A549 (cell line): ENCODE results near the gene EIF5A2. TPM values are rescaled to one million over a fixed set of nuclear protein-coding genes. Genes with fewer than 3 reads are reported as not detected.

Experiments used
- BCL3 ChIP-seq: fragments of >200 bp; sonication (Bioruptor Twin); formaldehyde crosslinking; IDR thresholded peaks from 3 replicates; pipeline ENCODE4 v1.6.1; 2016
- CBX2 ChIP-seq: fragments of 200-600 bp; sonication (generic); IDR thresholded peaks from 2 replicates; pipeline ENCODE4 v1.6.1; 2016; ENCODE audit warnings: low read depth, mild to moderate bottlenecking, borderline replicate concordance
- CBX8 ChIP-seq: fragments of 200-600 bp; sonication (generic); IDR thresholded peaks from 2 replicates; pipeline ENCODE4 v1.6.1; 2016
- CEBPB ChIP-seq, 2 experiments: fragments of >200 bp in 1 of 2; sonication (Bioruptor Twin) in 1 of 2; formaldehyde crosslinking in 1 of 2; IDR thresholded peaks; 2 replicates each; pipeline ENCODE4 v1.6.1; 2012 to 2016
- CHD2 ChIP-seq: fragments of 150-350 bp; IDR thresholded peaks from 2 replicates; pipeline ENCODE4 v1.6.1; 2014; ENCODE audit warnings: low read length; ENCODE audit not compliant: partially characterized antibody
- CHD4 ChIP-seq: fragments of 200-600 bp; sonication (generic); IDR thresholded peaks from 2 replicates; pipeline ENCODE4 v1.6.1; 2016; ENCODE audit warnings: antibody characterized with exemption, mild to moderate bottlenecking, borderline replicate concordance
- CTCF ChIP-seq: fragments of >200 bp; sonication (Bioruptor Twin); formaldehyde crosslinking; IDR thresholded peaks from 3 replicates; pipeline ENCODE4 v1.5.1; 2016
- E2F6 ChIP-seq: IDR thresholded peaks from 2 replicates; pipeline ENCODE4 v1.6.1; 2012; ENCODE audit warnings: low read depth, borderline replicate concordance
- FOSB ChIP-seq: fragments of 250-450 bp; sonication (Bioruptor Pico); IDR thresholded peaks from 2 replicates; pipeline ENCODE4 v1.5.0; 2020; ENCODE audit warnings: mild to moderate bottlenecking, moderate library complexity
- FOXS1 ChIP-seq: fragments of 250-450 bp; sonication (Bioruptor Pico); IDR thresholded peaks from 2 replicates; pipeline ENCODE4 v1.5.0; 2020; ENCODE audit warnings: mild to moderate bottlenecking, moderate library complexity
- GATA3 ChIP-seq: IDR thresholded peaks from 2 replicates; pipeline ENCODE4 v1.6.1; 2012; ENCODE audit warnings: borderline replicate concordance
- HDAC2 ChIP-seq: fragments of 200-600 bp; sonication (generic); IDR thresholded peaks from 2 replicates; pipeline ENCODE4 v1.6.1; 2016
- HMGXB4 ChIP-seq: fragments of 250-450 bp; sonication (Bioruptor Pico); IDR thresholded peaks from 2 replicates; pipeline ENCODE4 v1.5.0; 2021; ENCODE audit warnings: mild to moderate bottlenecking, moderate library complexity, borderline replicate concordance
- HOXA7 ChIP-seq: fragments of 250-450 bp; sonication (Bioruptor Pico); IDR thresholded peaks from 2 replicates; pipeline ENCODE4 v1.5.0; 2020; ENCODE audit warnings: mild to moderate bottlenecking, moderate library complexity
- JUN ChIP-seq, 2 experiments: fragments of >200 bp; sonication (Bioruptor Twin); formaldehyde crosslinking; IDR thresholded peaks; 2 replicates in 1 of 2; 3 replicates in 1 of 2; pipeline ENCODE4 v1.6.1; 2016 to 2017
- JUNB ChIP-seq: fragments of >200 bp; sonication (Bioruptor Twin); formaldehyde crosslinking; IDR thresholded peaks from 2 replicates; pipeline ENCODE4 v1.6.1; 2016
- MAFK ChIP-seq: fragments of 450-650 bp; IDR thresholded peaks from 2 replicates; pipeline ENCODE4 v1.6.1; 2014; ENCODE audit not compliant: partially characterized antibody
- MAX ChIP-seq: IDR thresholded peaks from 2 replicates; pipeline ENCODE4 v1.6.1; 2012
- NPAS2 ChIP-seq: fragments of 250-450 bp; sonication (Bioruptor Pico); IDR thresholded peaks from 2 replicates; pipeline ENCODE4 v1.8.0; 2022; ENCODE audit warnings: mild to moderate bottlenecking, moderate library complexity, borderline replicate concordance
- PBX3 ChIP-seq: IDR thresholded peaks from 2 replicates; pipeline ENCODE4 v1.6.1; 2012
- RAD21 ChIP-seq, 2 experiments: fragments of >200 bp in 1 of 2; sonication (Bioruptor Twin) in 1 of 2; formaldehyde crosslinking in 1 of 2; IDR thresholded peaks in 1 of 2; conservative IDR thresholded peaks in 1 of 2; 2 replicates in 1 of 2; 3 replicates in 1 of 2; pipeline ENCODE4 v1.6.1; 2012 to 2018; ENCODE audit warnings: inconsistent platforms in 1 of 2
- RARB ChIP-seq: fragments of 250-450 bp; sonication (Bioruptor Pico); IDR thresholded peaks from 2 replicates; pipeline ENCODE4 v1.8.0; 2021; ENCODE audit warnings: mild to moderate bottlenecking, moderate library complexity
- REST ChIP-seq: fragments of 200-600 bp; sonication (generic); IDR thresholded peaks from 2 replicates; pipeline ENCODE4 v1.6.1; 2016; ENCODE audit warnings: antibody characterized with exemption, mild to moderate bottlenecking, moderate library complexity
- TP53 ChIP-seq: fragments of 250-450 bp; sonication (Bioruptor Pico); IDR thresholded peaks from 2 replicates; pipeline ENCODE4 v1.5.0; 2021; ENCODE audit warnings: mild to moderate bottlenecking, moderate library complexity
- USF2 ChIP-seq: fragments of 450-650 bp; IDR thresholded peaks from 2 replicates; pipeline ENCODE4 v1.6.1; 2014; ENCODE audit warnings: antibody characterized with exemption
- ZC3H11A ChIP-seq: fragments of 450-650 bp; IDR thresholded peaks from 2 replicates; pipeline ENCODE4 v1.6.1; 2014; ENCODE audit warnings: antibody characterized with exemption, mild to moderate bottlenecking
- ZNF302 ChIP-seq: fragments of 250-450 bp; sonication (Bioruptor Pico); IDR thresholded peaks from 2 replicates; pipeline ENCODE4 v1.9.0; 2021; ENCODE audit warnings: inconsistent platforms, mild to moderate bottlenecking, moderate library complexity
- ZSCAN20 ChIP-seq: fragments of 250-450 bp; sonication (Bioruptor Pico); IDR thresholded peaks from 2 replicates; pipeline ENCODE4 v1.8.0; 2022; ENCODE audit warnings: mild to moderate bottlenecking, moderate library complexity
- polyA plus RNA-seq, 4 experiments: library from polyadenylated mRNA; depleted of rRNA in 3 of 4; stranded (reverse); fragments of >200 nt; fragmentation: RNase III in 1 of 4; extraction: RNeasy Plus Mini Kit Qiagen cat#74134 plus additional on column Dnase treatment in 1 of 4; gene quantifications; 2 replicates in 3 of 4; 3 replicates in 1 of 4; pipeline ENCODE4 v1.2.3, GENCODE V29; 2011 to 2017

Gene EIF5A2
- polyA plus RNA-seq, 2 of the 4 experiments (the other 2 are of a cell fraction), result 7.9 to 15.2 TPM

GRCh38 chr3:170869645-170870593 lies 38.5 kb downstream of the EIF5A2 start, which contains the start of gene RPL22L1 (continued):
- no peak for TF ChIP-seq CTCF
- TF ChIP-seq RARB, result no peak; the same call in 1 of the 2 replicates
- no peak for TF ChIP-seq CBX2
- no peak for TF ChIP-seq HOXA7 (CRISPR knock-in tag)
- TF ChIP-seq ZSCAN20, result no peak
- TF ChIP-seq HMGXB4, result no peak
- peak; percentile 97 for TF ChIP-seq BCL3
- TF ChIP-seq PBX3, result 0 out of 2 replicates have a peak, but pooled peaks have one; percentile 41
- no peak for TF ChIP-seq TP53
- TF ChIP-seq ZC3H11A, result no peak
- TF ChIP-seq FOXS1 (CRISPR knock-in tag), result no peak
- no peak for TF ChIP-seq FOSB (CRISPR knock-in tag)
- no peak for TF ChIP-seq CEBPB (IDR thresholded peaks at IDR 0.05)
- TF ChIP-seq NPAS2 (CRISPR knock-in tag), result no peak
- peak; percentile 35 for TF ChIP-seq E2F6
- no peak for TF ChIP-seq HDAC2
- no peak for TF ChIP-seq CHD4
- no peak for TF ChIP-seq ZNF302
- no peak for TF ChIP-seq GATA3
- TF ChIP-seq RAD21 (conservative IDR thresholded peaks at IDR 0.05 in 1 of 2, IDR thresholded peaks at IDR 0.05 in 1 of 2), result no peak
- TF ChIP-seq JUN (IDR thresholded peaks at IDR 0.05), result peak; percentile 94 to 97
- no peak; the same call in none of the 2 replicates for TF ChIP-seq REST
- TF ChIP-seq CHD2, result no peak
- TF ChIP-seq CBX8, result no peak
- TF ChIP-seq USF2, result peak; percentile 75
- TF ChIP-seq MAX, result peak; percentile 94
- no peak for TF ChIP-seq JUNB
- TF ChIP-seq MAFK, result no peak
